Glomerular visceral epithelial cell (primary cell): ENCODE data around the gene CEP72.
"Not testable (repeated sequence)": the region's sequence is repeated elsewhere in the genome, so short reads cannot be mapped to it uniquely, and the experiment has no call there.

Experiments
- DNase-seq: peaks from one replicate; pipeline ENCODE4 v3.0.0-alpha.2; 2016; ENCODE audit errors: extremely low spot score

The CEP72 gene

DNA sequence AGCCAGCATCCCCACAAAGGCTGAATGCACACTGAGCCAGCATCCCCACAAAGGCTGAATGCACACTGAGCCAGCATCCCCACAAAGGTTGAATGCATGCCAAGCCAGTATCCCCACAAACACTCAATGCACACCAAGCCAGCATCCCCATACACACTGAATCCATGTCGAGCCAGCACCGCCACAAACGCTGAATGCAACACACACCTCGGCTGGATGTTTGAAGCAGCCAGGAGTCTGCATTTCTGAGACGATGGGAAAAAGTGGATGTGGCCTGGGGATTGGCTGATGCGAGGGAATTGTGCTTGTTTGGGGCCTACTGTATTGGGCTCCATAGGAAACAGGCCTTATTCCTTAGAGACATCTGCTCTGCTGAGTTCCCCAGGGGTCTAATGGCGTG, 30.9 kb upstream of the CEP72 start:
- DNase-seq: no peak

DNA sequence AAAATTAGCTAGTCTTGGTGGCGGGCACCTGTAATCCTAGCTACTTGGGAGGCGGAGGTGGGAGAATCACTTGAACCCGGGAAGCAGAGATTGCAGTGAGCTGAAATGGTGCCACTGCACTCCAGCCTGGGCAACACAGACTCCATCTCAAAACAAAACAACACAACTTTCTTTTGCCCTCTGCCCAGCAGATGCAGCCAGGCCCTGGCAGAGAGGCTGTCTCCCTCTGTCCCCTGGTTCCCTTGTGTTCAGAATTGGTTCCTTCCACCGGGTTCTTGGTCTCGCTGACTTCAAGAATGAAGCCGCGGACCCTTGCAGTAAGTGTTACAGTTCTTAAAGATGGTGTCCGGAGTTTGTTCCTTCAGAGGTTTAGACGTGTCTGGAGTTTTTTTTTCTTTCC, 30.2 kb upstream of the CEP72 start:
- no peak for DNase-seq

DNA sequence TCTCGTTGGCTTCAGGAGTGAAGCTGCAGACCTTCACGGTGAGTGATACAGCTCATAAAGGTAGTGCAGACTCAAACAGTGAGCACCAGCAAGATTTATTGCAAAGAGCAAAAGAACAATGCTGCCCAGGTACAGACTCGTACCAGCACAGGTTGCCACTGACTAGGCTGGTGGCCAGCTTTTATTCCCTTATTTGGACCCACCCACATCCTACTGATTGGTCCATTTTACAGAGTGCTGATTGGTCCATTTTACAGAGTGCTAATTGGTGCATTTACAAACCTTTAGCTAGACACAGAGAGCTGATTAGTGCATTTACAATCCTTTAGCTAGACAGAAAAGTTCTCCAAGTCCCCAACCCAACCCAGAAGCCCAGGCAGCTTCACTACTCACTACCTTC, 29.7 kb upstream of the CEP72 start:
- not testable (repeated sequence) for DNase-seq

DNA sequence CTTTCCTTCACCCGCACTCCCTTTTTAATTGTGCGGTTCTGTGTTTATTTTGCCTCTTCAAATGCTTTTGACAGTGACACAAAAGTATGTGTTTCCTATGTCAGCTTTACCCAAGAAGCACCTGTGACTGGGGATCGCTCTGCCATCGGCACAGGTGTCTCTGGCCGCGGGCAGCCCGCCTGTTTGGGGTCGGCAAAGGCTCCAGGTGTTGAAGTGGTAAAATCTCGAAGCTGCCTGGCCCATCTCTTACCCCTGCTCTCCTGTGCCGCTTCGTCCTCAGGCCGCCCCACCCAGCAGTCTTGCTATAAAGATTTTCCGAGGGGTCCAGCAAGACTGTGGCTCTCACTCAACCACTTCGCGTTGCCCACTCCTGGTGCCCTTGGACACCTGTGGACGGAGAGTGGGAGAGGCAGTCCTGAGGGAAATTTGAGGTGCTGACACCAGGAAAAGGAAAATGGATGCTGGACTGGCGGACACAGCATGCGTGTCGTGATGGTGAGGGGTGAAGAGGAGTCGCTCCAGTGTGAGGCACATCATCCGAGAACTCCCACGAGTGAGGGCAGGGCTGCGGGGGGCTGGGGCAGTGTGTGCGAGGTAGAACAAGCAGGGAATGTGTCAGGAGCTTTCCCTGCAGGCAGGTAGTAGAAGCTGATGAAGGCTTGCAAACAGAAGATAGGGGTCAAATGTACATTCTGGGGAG, 29.1 kb upstream of the CEP72 start:
- no peak for DNase-seq

DNA sequence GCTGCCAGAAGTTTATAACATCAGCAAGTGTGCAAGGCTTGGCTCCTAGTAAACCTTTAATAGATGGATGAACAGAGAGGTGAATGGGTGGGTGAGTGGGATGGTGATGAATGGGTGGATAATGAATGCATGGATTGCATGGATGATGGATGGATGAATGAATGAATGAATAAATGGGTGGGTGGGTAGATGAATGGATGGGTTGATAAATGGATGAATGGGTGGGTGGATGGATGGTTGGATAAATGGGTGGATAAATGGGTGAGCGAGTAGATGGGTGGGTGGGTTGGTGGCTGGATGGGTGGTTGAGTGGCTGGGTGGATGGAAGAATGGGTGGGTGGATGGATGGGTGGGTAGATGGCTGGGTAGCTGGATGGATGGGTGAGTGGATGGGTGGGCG, 28.5 kb upstream of the CEP72 start:
- no peak for DNase-seq

DNA sequence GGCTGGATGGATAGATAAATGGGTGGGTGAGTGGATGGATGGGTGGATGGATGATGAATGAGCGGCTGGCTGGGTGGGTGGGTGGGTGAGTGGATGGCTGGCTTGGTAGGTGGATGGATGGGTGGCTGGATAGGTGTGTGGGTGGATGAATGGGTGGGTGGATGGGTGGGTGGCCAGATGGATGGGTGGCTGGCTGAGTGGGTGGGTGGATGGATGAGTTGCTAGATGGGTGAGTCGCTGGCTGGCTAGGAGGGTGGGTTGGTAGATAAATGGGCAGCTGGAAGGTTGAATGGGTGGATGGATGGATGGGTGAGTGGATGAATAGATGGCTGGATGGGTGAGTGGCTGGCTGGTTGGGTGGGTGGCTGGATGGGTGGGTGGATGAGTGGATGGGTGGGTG, 27.9 kb upstream of the CEP72 start:
- DNase-seq: no peak

DNA sequence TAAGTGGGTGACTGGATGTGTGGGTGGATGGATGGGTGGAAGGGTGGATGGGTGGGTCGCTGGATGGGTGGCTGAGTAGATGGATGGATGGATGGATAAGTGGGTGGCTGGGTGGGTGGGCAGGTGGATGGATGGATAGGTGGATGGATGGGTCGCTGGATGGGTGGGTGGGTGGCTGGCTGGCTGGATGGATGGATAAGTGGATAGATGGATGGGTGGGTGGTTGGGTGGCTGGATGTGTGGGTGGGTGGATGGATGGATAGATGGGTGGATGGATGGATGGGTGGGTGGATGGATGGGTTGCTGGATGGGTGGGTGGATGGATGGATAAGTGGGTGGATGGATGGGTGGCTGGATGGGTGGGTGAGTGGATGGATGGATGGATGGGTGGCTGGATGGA, 27.3 kb upstream of the CEP72 start:
- no peak for DNase-seq

DNA sequence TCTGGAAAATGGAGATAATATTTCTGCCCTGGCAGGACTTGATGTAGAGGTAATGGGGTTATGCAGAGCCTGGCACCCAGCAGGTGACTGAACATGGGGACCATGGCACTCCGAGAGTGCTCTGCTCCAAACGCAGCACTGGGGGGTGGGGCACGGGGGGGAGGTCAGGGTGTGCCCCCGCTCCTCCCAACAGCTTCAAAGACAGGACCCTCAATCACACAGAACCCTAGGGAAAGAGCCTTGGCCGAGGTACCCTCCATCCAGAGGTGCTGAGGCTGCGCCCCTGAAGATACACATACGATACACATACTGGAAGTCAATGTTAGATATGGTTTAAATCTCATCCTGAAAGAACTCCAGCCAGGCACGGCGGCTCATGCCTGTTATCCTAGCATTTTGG, 26.6 kb upstream of the CEP72 start:
- DNase-seq: no peak

DNA sequence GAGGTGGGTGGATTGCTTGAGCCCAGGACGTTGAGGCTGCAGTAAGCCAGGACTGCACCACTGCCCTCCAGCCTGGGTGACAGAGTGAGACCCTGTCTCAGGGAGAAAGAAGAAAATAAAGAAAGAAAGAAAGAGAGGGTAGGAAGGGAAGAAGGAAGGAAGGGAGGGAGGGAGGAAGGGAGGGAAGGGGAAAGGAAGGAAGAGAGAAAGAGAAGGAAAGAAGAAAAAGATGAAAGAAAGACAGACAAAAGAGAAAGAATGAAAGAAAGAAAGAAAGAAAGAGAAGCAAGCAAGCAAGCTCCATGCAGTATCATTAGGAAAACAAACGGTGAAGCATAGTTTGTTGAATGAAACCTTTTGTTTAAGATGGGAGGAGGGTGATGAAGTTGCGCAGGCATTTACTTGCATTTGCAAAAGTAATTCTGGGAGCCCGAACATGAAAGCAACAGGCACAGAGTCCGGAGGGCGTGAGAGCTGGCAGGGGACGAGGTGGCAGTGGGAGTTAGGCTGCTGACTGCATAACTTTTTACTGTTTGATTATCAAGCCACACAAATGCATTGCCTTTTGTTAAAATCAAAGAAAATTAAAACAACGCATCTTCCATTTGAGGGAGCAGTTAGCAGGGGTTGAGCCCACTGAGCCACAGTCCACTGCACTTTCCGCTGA, 26.0 kb upstream of the CEP72 start:
- DNase-seq: no peak

DNA sequence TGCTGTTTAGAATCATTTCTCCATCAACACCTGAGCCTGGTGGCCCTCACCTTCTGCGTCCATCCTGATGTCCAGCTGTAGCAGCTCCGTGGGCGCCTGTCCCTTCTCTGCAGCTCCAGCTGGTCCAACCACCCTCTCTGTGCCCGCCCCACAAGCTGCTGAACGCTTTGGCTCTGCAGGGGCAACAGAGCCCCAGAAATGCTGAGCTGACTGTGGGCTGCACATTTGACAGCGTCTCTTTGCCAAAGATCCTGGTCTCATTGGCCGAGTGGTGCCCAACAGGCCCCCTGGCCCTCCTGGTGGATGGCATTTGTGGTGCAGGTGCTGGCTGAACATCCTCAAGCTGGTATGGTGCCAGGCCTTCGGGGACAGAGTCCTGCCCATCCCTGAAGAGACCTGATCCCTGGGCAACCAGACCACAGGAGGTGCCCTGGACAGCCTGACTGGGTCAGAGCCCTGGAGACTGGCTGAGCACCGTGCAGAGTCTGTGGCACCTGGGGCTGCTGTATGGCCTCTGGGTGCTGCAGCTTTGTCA, 25.3 kb upstream of the CEP72 start:
- DNase-seq: no peak

DNA sequence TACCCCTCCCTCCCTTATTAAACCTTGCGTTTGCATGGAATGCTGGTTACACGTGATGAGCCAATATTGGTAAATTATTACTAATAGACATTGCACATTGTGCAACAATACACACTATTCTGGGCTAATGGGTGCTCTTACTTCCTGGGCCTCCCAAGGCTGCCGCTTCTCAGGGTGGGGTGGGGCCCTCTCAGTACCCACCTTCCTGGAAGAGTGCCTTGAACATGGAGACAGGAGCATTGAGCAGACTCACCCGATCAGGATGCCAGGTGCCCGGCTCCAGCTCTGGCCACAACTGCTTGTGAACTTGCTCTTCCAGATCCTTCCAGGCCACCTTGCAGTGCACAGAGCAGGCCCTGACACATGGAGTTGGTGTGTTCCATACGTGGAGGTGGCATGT, 24.7 kb upstream of the CEP72 start:
- no peak for DNase-seq

DNA sequence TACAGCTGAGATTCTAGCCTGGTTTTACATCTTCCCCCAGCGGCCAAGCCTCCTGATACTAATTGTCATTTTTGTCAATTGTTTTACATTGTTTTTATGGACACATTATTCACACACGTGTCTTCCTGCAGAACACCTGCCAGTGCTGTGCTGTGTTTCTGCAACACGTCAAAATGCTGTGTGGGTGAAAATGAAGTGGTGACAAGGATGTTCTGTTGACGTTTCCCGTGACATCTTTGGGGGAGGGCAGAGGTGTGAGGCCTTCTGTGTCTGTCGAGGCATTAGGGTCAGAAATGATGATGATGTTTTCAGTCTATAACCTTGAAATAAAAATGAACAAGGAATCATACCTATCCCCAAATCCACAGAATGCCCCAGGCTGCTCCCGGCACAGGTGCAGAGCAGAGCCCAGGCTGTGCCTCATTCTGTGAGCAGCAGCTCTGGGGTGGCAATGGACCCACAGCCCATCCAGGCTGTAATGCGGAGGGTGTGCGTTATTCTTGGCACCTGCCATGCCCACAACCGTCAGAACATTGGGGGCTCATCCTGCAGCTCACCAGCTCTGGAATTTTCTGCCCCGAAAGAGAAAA, 23.6 kb upstream of the CEP72 start:
- no peak for DNase-seq

DNA sequence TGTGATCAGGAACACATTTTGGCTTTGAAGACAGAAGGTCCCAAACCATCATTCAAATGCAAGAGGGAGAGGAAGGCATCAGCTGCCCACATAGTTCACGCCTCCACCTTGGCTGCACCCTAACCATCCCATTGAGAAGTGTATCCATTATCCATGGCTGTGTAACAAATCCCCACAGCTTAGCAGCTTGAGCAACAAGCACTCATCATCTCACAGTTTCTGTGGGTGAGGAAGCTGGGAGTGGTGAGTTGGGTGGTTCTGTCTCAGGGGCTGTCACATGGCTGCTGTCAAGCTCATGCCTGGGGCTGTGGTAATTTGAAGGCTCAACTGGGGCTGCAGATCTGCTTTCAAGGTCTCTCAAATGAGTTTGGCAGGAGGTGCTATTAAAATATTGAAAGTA, 23.0 kb upstream of the CEP72 start:
- DNase-seq: no peak

DNA sequence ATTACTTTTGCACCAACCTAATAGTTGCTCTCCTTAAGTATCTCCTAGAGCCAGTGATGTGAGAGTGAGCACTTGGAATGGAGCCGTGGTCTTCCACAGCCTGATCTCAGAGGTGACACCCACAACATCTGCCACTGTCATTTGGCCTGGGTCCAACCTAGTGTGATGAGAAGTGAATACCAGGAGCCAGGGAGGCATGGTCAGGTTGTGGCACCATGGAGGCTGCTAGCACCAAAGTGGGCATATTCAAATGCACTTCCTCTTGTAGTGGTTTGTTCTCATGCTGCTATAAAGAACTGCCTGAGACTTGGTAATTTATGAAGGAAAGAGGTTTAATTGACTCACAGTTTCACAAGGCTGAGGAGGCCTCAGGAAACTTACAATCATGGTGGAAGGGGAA, 22.6 kb upstream of the CEP72 start:
- DNase-seq: no peak

DNA sequence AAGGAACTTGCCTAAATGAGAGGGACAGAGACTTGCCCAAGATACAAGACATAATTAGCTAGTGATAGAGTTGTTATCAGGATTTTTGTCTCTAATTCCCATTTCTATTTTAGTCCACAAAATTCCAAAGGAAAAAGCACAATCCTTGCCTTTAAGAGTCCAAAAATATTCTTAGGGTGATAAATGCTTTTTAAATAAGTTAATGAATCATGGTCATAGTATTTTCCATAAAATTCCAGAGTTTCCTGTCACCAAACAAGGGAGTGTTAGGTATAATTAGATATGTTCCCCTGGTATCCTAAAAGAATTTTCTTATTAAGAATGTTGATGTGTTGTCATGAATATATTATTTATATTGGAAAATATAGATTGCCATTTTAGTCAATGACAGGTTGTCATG, 21.8 kb upstream of the CEP72 start:
- no peak for DNase-seq

DNA sequence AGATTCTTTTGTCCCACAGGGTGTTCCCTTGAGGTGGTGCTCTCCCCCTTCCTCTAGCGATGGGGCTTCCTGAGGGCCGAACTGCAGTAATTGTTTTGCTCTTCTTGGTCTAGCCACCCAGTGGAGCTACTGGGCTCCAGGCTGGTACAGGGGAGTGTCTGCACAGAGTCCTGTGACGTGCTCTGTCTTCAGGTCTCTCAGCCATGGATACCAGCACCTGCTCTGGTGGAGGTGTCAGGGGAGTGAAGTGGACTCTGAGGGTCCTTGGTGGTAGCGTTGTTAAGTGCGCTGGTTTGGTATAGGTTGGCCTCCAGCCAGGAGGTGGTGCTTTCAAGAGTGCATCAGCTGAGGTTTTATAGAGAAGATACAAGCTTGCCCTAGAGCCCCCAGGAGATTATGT, 20.4 kb upstream of the CEP72 start:
- no peak for DNase-seq

DNA sequence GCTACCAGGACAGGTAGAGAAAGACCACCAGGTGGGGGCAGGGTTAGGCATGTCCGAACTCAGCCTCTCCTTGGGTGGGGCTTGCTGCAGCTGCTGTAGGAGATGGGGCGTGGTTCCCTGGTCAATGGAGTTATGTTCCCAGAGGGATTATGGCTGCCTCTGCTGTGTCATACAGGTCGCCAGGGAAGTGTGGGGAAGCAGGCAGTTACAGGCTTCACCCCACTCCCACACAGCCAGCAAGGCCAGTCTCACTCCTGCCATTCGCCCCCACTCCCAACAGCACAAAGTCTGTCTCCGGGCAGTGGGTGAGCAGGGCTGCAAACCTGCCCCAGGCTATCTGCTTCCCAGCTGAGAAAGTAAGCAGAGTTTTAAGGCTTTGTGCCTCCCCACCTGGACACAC, 20.0 kb upstream of the CEP72 start:
- DNase-seq: no peak

DNA sequence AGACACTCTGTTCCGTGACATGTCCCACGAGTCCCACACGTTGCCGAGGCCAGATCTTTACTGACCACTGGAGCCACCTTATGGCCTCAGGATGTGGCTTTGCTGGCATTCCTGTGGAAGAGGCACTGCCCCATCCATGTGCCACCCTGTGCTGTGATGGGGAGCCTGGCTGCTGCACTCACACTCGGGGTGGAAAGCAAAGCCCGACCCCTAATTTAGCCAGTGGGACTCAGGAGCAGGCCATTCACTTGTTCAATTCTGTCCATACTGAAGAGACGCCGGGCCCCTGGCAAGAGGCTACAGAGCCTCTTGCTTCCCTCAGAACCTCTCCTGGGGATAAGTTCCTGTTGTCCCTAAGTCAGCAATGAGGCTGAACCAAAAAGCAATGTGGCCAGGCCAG, 18.6 kb upstream of the CEP72 start:
- no peak for DNase-seq

DNA sequence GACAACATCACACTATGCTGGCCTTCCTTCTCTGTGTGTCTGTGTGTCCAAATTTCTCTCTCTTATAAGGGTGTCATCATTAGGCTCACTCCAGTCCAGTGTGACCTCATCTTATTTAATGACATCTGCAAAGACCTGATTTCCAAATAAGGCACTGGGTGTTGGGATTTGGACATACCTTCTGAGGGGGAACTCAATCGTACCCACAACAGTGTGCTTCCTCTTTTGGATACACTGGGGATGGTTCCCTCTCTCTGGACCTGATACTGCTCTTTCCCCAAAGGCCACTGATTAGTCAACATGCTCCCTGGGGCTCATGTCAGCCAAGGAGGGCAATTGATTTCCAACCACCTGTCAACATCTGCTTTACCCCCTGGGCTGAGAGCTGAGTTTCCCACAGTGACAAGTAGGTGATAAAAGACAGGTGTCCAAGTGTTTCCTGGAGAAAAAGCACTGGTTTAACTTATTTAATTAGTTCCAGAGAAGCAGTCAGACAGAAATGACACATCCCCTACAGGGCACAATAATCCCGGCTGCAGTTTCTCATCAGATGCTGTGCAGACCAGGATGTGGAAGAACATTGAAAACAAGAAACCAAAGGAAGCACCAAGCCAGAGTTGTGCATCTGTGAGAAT, 17.8 kb upstream of the CEP72 start:
- no peak for DNase-seq

DNA sequence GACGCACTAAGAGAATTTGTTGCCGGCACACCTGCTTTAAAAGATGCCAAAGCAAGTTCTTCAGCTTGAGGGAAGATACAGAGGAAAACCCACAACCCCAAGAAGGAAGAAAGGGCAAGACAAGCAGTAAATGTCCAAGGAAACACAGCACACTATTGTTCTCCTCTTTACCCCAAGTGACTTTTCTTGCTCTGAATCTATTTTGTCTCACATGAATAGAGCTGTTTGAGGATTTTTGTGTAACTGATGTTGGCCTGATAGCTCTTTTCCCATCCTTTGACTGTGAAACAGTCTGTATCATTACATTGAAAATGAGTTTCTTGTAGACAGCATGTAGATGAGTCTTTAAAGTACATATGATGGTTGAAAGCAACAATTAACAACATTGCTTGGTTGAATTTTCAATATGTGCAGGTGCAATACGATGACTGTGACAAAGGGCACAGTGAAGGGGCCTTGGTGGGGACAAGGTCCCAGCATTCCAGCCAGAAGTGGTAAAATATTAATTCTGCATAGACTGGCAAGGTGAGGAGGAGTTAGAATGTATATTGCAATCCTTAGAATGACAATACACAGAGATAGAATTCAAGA, 16.8 kb upstream of the CEP72 start:
- DNase-seq: no peak

DNA sequence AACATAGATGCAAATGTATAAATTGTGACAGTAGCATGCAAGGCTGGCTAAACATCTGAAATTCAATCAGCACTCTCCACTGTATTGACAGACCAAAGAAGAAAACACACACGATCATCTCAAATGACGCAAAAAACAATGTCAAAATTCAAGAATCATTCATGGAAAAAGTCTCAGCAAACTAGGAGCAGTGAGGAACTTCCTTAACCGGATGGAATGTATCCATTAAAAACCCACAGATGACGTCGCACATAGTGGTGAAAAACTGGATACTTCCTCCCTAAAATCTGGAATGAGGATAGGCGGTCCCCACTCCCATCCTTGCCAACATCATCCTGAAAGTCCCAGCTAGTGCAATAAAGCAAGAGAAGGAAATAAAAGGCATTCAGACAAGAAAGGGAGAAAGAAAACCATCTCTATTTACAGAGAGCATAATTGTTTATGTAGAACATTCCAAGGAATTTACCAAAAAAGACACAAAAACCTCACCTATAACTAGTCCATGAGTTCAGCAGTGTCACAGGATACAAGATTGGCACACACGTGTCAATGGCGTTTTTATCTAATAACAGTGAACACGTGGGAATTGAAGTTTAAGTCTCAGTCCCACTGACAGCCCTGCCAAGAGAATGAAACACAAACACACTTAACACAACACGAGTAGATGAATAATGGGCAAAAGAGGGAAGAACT, 14.1 kb upstream of the CEP72 start:
- no peak for DNase-seq

DNA sequence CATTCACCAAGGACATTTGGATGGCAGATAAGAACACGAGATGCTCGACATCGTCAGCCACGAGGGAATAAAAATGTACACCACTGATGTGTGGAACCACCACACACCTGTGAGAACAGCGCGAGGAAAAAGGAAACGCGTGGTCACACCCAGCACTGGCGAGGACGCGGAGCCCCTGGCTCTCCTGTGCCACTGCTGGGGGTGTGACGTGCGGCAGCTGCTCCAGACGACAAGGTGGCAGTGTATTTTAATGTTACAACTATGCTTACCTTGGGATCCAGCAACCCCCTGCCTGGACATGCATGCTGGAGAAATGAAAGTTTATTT, 13.6 kb upstream of the CEP72 start:
- no peak for DNase-seq
